ENCODE data around the gene SLC20A1.
"Not testable (repeated sequence)": the region's sequence is repeated elsewhere in the genome, so short reads cannot be mapped to it uniquely, and the experiment has no call there.

Gene SLC20A1

DNA sequence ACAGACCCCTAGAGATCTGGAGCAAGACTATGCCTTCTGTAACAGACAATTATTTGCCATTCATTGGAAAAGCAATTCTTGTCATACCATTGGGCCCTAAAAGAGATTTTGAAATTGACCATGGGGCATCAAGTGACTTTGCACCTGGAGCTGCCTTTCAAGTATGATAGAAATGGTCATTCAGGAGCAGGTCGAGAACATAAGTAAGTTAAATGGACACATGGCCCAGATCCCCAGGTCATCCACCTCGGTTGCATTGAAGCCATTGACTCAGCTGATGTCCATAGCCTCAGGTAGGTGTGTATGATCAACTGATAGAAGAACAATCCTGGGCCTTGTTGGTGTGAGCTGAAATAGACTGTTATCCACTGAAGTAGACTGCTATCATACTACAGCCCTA, 42.0 kb upstream of the SLC20A1 start:
- no peak for DNase-seq (ENCODE audit: low spot score)
- in situ Hi-C loops (cut with MboI; ENCODE audit: low sequenced_read_pairs, unreplicated experiment) = loop anchor here (25.0 kb wide), 1 partner anchor 284 kb away; no protein-coding TSS in a partner anchor

DNA sequence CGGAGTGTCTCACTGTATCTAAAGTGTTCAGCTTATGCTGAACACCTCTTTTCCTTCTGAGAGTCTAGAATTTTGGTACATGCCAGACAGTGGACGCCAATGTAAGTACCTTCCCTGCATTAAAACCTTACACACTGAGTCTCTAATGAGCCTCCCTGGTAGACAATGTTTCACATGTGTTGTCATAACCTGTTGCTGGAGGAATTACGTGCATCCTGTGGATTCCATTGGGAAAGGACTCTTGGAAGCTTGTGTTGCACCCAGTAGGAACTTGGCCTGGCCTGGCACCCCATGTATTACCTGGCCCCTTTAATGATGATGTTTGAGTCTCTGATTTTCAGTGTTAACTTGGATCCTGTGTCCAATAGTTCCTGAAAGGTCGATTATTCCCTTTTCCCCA, 40.8 kb upstream of the SLC20A1 start:
- in situ Hi-C loops (cut with MboI; ENCODE audit: low sequenced_read_pairs, unreplicated experiment) = loop anchor here (25.0 kb wide), 1 partner anchor 282 kb away; no protein-coding TSS in a partner anchor
- no peak for DNase-seq (ENCODE audit: low spot score)
- TF ChIP-seq, protein P1, sequence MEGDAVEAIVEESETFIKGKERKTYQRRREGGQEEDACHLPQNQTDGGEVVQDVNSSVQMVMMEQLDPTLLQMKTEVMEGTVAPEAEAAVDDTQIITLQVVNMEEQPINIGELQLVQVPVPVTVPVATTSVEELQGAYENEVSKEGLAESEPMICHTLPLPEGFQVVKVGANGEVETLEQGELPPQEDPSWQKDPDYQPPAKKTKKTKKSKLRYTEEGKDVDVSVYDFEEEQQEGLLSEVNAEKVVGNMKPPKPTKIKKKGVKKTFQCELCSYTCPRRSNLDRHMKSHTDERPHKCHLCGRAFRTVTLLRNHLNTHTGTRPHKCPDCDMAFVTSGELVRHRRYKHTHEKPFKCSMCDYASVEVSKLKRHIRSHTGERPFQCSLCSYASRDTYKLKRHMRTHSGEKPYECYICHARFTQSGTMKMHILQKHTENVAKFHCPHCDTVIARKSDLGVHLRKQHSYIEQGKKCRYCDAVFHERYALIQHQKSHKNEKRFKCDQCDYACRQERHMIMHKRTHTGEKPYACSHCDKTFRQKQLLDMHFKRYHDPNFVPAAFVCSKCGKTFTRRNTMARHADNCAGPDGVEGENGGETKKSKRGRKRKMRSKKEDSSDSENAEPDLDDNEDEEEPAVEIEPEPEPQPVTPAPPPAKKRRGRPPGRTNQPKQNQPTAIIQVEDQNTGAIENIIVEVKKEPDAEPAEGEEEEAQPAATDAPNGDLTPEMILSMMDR (IDR thresholded peaks at IDR 0.05; ENCODE audit: borderline replicate concordance, control extremely low read depth, extremely low read depth, insufficient read depth, missing control alignments) = no peak

More for the DNA sequence above, 42.0 kb upstream of the SLC20A1 start:
- TF ChIP-seq, protein P1 (IDR thresholded peaks at IDR 0.05; ENCODE audit: borderline replicate concordance, control extremely low read depth, extremely low read depth, insufficient read depth, missing control alignments) = no peak

DNA sequence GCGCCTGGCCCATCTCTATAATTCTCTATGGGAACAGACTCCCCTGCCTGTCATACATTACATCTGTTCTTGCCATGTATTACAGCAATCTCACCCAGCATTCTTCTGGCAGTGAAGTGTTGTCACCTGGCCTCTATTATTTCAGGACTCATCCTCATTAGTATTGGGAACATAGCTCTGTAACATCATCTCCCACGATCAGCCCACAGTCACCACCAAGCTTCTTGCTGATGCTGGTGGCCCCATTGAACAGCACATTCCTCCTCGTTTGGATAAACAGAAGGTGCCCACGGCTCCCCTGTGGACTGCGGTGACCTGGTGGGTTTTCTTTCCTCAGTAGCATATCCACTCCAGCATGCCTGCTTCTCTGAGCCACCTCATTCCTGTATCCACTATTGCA, 39.8 kb upstream of the SLC20A1 start:
- DNase-seq (ENCODE audit: low spot score) = no peak
- in situ Hi-C loops (cut with MboI; ENCODE audit: low sequenced_read_pairs, unreplicated experiment) = loop anchor here (25.0 kb wide), 1 partner anchor 281 kb away; no protein-coding TSS in a partner anchor
- TF ChIP-seq, protein P1 (IDR thresholded peaks at IDR 0.05; ENCODE audit: borderline replicate concordance, control extremely low read depth, extremely low read depth, insufficient read depth, missing control alignments) = no peak

DNA sequence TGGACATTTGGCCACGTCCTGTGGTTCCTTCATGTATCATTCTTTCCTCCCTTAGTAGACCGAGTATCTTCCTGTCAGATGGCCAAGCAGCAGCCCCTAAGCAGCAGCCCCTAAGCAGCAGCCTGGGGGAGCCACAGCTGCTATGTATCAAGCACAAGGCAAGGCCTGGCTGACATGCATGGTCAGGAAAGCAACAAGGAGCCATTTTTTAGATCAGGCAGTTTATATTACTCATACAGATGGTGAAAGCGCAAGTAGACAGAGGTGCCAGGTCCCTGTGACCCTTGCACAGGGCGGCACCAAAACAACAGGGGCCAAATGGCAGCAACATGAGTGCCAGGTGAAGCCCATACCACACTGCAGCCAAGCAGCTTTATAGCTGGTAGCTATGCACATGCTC, 39.2 kb upstream of the SLC20A1 start:
- DNase-seq (ENCODE audit: low spot score) = no peak
- TF ChIP-seq, protein P1 (IDR thresholded peaks at IDR 0.05; ENCODE audit: borderline replicate concordance, control extremely low read depth, extremely low read depth, insufficient read depth, missing control alignments) = no peak
- in situ Hi-C loops (cut with MboI; ENCODE audit: low sequenced_read_pairs, unreplicated experiment) = loop anchor here (25.0 kb wide), 1 partner anchor 281 kb away; no protein-coding TSS in a partner anchor

DNA sequence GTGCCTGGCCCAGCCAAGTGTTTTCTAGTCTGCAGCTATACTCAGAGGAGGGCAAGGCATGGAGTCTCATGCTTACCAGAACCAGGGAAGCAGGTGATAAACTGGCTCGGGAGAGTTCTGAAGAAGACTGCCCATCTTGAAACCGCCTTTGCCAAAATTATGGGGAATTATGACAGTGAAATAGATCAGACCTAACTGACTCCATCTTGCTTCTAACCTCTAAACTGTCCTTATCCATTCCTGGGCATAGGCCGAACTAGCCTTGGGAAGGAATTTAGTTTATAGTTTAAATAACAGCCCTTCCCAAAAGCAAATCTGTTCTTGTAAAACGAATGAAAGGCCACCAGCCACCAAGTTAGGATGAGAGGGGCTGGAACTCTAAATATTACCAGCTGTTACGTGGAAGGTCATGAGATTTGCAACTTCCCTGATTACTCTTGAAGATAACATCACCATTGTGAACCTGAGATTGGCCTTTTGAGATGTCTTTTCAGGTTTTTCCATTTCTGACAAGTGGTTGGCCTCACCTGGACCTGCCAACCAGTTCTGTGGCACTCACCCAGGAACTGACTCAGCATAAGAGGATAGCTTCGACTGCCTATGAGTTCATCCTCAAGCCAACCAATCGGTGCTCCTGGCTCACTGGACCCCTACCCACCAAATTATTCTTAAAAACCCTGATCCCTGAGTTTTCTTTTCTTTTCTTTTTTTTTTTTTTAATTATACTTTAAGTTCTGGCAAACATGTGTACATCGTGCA, 37.9 kb upstream of the SLC20A1 start:
- TF ChIP-seq, protein P1 (IDR thresholded peaks at IDR 0.05; ENCODE audit: borderline replicate concordance, control extremely low read depth, extremely low read depth, insufficient read depth, missing control alignments) = no peak
- no peak for DNase-seq (ENCODE audit: low spot score)
- in situ Hi-C loops (cut with MboI; ENCODE audit: low sequenced_read_pairs, unreplicated experiment) = loop anchor here (25.0 kb wide), 1 partner anchor 279 kb away; no protein-coding TSS in a partner anchor

DNA sequence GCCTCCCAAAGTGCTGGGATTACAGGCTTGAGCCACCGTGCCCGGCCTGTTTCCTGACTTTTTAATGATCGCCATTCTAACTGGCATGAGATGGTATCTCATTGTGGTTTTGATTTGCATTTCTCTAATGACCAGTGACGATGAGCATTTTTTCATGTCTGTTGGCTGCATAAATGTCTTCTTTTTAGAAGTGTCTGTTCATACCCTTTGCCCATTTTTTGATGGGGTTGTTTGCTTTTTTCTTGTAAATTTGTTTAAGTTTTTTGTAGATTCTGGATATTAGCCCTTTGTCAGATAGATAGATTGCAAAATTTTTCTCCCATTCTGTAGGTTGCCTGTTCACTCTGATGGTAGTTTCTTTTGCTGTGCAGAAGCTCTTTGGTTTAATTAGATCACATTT, 36.4 kb upstream of the SLC20A1 start:
- in situ Hi-C loops (cut with MboI; ENCODE audit: low sequenced_read_pairs, unreplicated experiment) = loop anchor here (25.0 kb wide), 1 partner anchor 278 kb away; no protein-coding TSS in a partner anchor
- not testable (repeated sequence) for DNase-seq (ENCODE audit: low spot score)

DNA sequence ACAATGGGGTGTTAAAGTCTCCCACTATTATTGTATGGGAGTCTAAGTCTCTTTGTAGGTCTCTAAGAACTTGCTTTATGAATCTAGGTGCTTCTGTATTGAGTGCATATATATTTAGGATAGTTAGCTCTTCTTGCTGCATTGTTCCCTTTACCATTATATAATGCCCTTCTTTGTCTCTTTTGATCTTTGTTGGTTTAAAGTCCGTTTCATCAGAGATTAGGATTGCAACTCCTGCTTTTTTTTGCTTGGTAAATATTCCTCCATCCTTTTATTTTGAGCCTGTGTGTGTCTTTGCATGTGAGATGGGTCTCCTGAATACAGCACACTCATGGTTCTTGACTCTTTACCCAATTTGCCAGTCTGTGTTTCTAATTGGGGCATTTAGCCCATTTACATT, 33.5 kb upstream of the SLC20A1 start:
- DNase-seq (ENCODE audit: low spot score) = not testable (repeated sequence)
- in situ Hi-C loops (cut with MboI; ENCODE audit: low sequenced_read_pairs, unreplicated experiment) = loop anchor here (25.0 kb wide), 1 partner anchor 275 kb away; no protein-coding TSS in a partner anchor

Measured in GM13976 (cell line).